Parathyroid adenoma (tissue), 2 donors: Measurements from ENCODE around the gene HBE1.
"Not testable (repeated sequence)": the region's sequence is repeated elsewhere in the genome, so short reads cannot be mapped to it uniquely, and the experiment has no call there.

Source experiments
- H2AFZ ChIP-seq: fragments of 300-600 bp; sonication (generic); one replicate; pipeline ENCODE4 v1.7.0; 2017; ENCODE audit warnings: antibody characterized with exemption, mild to moderate bottlenecking
- H3K27ac ChIP-seq: fragments of 300-600 bp; sonication (generic); one replicate; pipeline ENCODE4 v1.7.0; 2017
- H3K27me3 ChIP-seq: fragments of 300-600 bp; sonication (generic); one replicate; pipeline ENCODE4 v1.7.0; 2017; ENCODE audit warnings: low read length; ENCODE audit not compliant: control insufficient read depth, insufficient read depth
- H3K36me3 ChIP-seq: fragments of 300-600 bp; sonication (generic); one replicate; pipeline ENCODE4 v1.7.0; 2017; ENCODE audit warnings: low read length; ENCODE audit not compliant: control insufficient read depth, insufficient read depth
- H3K4me1 ChIP-seq: fragments of 300-600 bp; sonication (generic); one replicate; pipeline ENCODE4 v1.7.0; 2017; ENCODE audit warnings: control low read depth
- H3K4me2 ChIP-seq: fragments of 300-600 bp; sonication (generic); one replicate; pipeline ENCODE4 v1.7.0; 2017; ENCODE audit warnings: low read length
- H3K4me3 ChIP-seq: fragments of 300-600 bp; sonication (generic); one replicate; pipeline ENCODE4 v1.7.0; 2017; ENCODE audit warnings: low read depth, low read length
- H3K79me2 ChIP-seq: fragments of 300-600 bp; sonication (generic); one replicate; pipeline ENCODE4 v1.7.0; 2017; ENCODE audit warnings: control low read depth
- H3K9ac ChIP-seq: fragments of 300-600 bp; sonication (generic); one replicate; pipeline ENCODE4 v1.7.0; 2017; ENCODE audit warnings: mild to moderate bottlenecking
- H3K9me3 ChIP-seq: fragments of 300-600 bp; sonication (generic); one replicate; pipeline ENCODE4 v1.7.0; 2017; ENCODE audit warnings: low read length; ENCODE audit not compliant: control insufficient read depth
- TF ChIP-seq, protein P1 (sequence below): fragments of 300-600 bp; sonication (generic); IDR thresholded peaks from one replicate; pipeline ENCODE4 v1.7.0; 2017; ENCODE audit warnings: antibody characterized with exemption, mild to moderate bottlenecking
- donor health status: primary hyperparathyroidism.

HBE1 gene

DNA sequence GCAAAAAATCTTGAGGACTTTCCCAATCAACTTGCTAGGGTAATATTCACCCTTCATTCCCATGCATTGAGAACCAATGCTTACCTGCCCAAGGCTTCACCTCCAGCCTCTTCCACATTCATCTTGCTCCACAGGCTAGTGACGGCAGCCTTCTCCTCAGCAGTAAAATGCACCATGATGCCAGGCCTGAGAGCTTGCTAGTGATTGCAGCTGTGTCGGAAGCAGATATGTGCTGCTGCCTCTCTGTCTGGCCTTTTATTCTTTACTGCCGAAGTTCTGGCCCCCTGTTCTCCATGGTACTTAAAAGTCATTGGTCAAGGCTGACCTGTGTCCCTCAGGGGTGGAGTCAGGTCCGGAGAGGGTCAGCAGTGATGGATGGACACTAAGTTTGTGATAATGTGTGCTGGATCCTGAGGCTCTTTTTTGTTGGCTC lies at the start of gene HBE1:
HBE1 (minus strand) TSS at position 231 of the 433 bp plus-strand sequence; CDS start at position 176, 55 bp downstream.
- no peak within 1 kb of the TSS for H2AFZ ChIP-seq
- H3K4me2 ChIP-seq = no peak within 1 kb of the TSS
- no peak within 1 kb of the TSS for H3K27ac ChIP-seq
- no peaks in the 10 kb centered on the region for H3K27me3 ChIP-seq
- H3K36me3 ChIP-seq = no peaks in the 10 kb centered on the region
- TF ChIP-seq, protein P1, sequence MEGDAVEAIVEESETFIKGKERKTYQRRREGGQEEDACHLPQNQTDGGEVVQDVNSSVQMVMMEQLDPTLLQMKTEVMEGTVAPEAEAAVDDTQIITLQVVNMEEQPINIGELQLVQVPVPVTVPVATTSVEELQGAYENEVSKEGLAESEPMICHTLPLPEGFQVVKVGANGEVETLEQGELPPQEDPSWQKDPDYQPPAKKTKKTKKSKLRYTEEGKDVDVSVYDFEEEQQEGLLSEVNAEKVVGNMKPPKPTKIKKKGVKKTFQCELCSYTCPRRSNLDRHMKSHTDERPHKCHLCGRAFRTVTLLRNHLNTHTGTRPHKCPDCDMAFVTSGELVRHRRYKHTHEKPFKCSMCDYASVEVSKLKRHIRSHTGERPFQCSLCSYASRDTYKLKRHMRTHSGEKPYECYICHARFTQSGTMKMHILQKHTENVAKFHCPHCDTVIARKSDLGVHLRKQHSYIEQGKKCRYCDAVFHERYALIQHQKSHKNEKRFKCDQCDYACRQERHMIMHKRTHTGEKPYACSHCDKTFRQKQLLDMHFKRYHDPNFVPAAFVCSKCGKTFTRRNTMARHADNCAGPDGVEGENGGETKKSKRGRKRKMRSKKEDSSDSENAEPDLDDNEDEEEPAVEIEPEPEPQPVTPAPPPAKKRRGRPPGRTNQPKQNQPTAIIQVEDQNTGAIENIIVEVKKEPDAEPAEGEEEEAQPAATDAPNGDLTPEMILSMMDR = no peak
- H3K79me2 ChIP-seq = no peaks in the 10 kb centered on the region
- no peaks in the 10 kb centered on the region for H3K4me1 ChIP-seq
- H3K9ac ChIP-seq = no peak within 1 kb of the TSS
- no peaks in the 10 kb centered on the region for H3K9me3 ChIP-seq
- H3K4me3 ChIP-seq = no peak within 1 kb of the TSS

DNA sequence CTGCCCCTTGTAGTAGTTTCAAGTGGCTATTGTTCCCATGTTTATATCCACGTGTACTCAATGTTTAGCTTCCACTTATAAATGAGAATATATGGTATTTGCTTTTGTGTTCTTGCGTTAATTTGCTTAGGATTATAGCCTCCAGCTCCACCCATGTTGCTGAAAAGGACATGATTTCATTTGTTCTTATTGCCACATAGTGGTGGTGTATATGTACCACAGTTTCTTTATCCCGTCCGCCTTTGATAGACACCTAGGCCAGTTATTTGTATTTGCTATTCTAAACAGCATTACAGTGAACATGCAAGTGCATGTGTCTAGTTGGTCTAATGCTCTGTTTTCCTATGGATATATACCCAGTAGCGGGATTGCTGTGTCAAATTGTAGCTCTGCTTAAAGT lies 47.5 kb upstream of the HBE1 start:
- TF ChIP-seq, protein P1 = no peak
- H3K36me3 ChIP-seq = no peaks in the 10 kb centered on the region
- H3K4me1 ChIP-seq = no peaks in the 10 kb centered on the region
- no peak overlapping the region for H3K9ac ChIP-seq
- no peak overlapping the region for H3K27ac ChIP-seq
- H3K4me3 ChIP-seq = no peak overlapping the region
- no peaks in the 10 kb centered on the region for H3K27me3 ChIP-seq
- no peak overlapping the region for H3K4me2 ChIP-seq
- H2AFZ ChIP-seq = no peak overlapping the region
- no peaks in the 10 kb centered on the region for H3K9me3 ChIP-seq
- H3K79me2 ChIP-seq = no peaks in the 10 kb centered on the region

DNA sequence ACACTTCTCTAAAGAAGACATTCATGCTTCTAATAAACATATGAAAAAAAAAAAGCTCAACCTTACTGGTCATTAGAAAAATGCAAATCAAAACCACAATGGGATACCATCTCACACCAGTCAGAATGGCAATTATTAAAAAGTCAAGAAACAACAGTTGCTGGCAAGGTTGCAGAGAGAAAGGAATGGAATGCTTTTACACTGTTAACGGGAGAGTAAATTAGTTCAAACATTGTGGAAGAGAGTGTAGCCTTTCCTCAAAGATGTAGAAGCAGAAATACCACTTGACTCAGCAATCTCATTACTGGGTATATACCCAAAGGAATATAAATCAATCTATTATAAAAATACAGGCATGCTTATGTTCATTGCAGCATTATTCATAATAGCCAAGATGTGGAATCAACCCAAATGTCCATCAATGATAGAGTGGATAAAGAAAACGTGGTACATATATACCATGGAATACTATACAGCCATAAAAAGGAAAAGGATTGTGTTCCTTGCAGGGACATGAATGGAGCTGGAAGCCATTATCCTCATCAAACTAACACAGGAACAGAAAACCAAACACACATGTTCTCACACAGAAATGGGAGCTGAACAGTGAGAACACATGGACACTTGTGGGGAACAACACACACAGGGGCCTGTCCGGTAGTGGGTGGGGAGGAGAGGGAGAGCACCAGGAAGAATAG lies 43.7 kb upstream of the HBE1 start:
- not testable (repeated sequence) for H3K9me3 ChIP-seq, H3K4me2 ChIP-seq, H3K4me1 ChIP-seq, H2AFZ ChIP-seq, H3K79me2 ChIP-seq, H3K36me3 ChIP-seq, H3K27me3 ChIP-seq, H3K27ac ChIP-seq, H3K4me3 ChIP-seq, H3K9ac ChIP-seq

DNA sequence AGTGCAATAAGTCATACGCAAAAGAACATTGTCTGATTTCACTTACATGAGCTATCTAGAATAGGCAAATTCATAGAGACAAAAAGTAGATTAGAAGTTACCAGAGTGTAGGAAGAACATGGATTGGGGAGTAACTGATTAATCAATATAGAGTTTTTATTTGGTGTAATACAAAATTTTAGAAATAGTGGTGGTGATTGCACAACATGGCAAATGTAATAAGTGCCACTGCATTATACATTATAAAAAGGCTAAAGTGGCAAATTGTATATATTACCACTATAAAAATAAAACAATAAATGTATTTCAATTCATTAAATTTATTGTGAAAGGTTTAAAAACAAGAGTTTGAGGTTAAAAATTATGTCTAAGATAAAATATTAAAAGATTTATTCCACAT lies 40.7 kb upstream of the HBE1 start:
- H3K79me2 ChIP-seq = no peaks in the 10 kb centered on the region
- H3K4me2 ChIP-seq = no peak overlapping the region
- no peaks in the 10 kb centered on the region for H3K36me3 ChIP-seq
- H3K4me3 ChIP-seq = no peak overlapping the region
- H2AFZ ChIP-seq = no peak overlapping the region
- H3K9ac ChIP-seq = no peak overlapping the region
- H3K9me3 ChIP-seq = no peaks in the 10 kb centered on the region
- no peaks in the 10 kb centered on the region for H3K27me3 ChIP-seq
- H3K27ac ChIP-seq = no peak overlapping the region
- TF ChIP-seq, protein P1 = no peak
- H3K4me1 ChIP-seq = no peaks in the 10 kb centered on the region

DNA sequence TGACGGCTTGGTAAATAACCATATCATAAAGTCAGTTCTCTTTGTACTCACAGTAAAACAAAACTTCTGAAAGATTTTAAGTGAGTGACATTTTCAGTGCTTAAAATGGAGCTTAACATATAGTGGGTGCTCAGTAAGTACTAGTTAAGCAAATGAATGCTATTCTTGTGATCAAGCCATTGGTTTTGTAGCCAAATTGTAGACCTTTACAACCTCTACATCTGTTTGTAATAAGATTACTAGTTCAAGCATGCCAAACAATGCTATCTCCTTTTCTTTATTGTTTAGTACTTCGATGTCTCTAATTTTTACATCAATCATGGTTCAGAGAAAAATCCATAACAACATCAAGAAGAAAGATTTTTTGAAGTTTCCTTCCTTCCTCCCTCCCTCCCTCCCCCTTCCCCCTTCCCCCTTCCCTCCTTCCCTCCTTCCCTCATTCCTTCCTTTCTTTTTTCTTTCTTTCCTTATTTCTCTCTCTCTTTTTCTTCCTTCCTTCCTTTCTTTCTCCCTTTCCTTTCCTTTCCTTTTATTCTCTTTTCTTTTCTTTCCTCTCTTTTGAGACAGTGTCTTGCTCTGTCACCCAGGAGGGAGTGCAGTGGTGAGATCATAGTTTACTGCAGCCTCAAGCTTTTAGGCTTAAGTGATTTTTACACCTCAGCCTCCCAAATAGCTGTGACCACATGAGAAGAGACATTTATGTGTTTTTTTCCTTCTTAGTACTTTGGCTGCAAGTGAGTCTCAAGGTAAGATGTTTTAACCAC lies 37.7 kb upstream of the HBE1 start:
- no peaks in the 10 kb centered on the region for H3K27me3 ChIP-seq
- H3K36me3 ChIP-seq = no peaks in the 10 kb centered on the region
- no peak overlapping the region for H3K4me3 ChIP-seq
- no peaks in the 10 kb centered on the region for H3K9me3 ChIP-seq
- H3K27ac ChIP-seq = no peak overlapping the region
- H3K4me1 ChIP-seq = no peaks in the 10 kb centered on the region
- H3K9ac ChIP-seq = no peak overlapping the region
- H3K79me2 ChIP-seq = no peaks in the 10 kb centered on the region
- no peak overlapping the region for H2AFZ ChIP-seq
- TF ChIP-seq, protein P1 = no peak
- no peak overlapping the region for H3K4me2 ChIP-seq
